Gastroesophageal sphincter (tissue), 4 donors: ENCODE results near the gene SMAD3. TPM values are rescaled to one million over a fixed set of nuclear protein-coding genes. Genes with fewer than 3 reads are reported as not detected.
A peak's percentile ranks its signal among the peaks of the same experiment; 100 is the strongest.
"Not testable (repeated sequence)": the region's sequence is repeated elsewhere in the genome, so short reads cannot be mapped to it uniquely, and the experiment has no call there.

Experiments
- ATAC-seq: fragments of 150-250 bp; one replicate; pipeline ENCODE4 v1.9.1; 2016; ENCODE audit warnings: mild to moderate bottlenecking, moderate library complexity
- H3K27ac ChIP-seq, 4 donors: fragments of 200-600 bp; sonication (generic) in 3 of 4; 1 replicate in 3 of 4; 2 replicates in 1 of 4; pipeline ENCODE4 v1.5.1; 2016 to 2019
- H3K27me3 ChIP-seq: fragments of 200-600 bp; sonication (generic); one replicate; pipeline ENCODE4 v1.5.1; 2019
- H3K36me3 ChIP-seq, 2 donors: fragments of 200-600 bp; sonication (generic); one replicate each; pipeline ENCODE4 v1.5.1; 2019; ENCODE audit warnings: control low read depth in 1 of 2
- H3K4me1 ChIP-seq, 3 donors: fragments of 200-600 bp; sonication (generic); 1 replicate in 2 of 3; 2 replicates in 1 of 3; pipeline ENCODE4 v1.5.1; 2016 to 2019; ENCODE audit warnings: control low read depth in 2 of 3
- H3K4me3 ChIP-seq, 2 donors: fragments of 200-600 bp; sonication (generic); one replicate each; pipeline ENCODE4 v1.5.1; 2019; ENCODE audit warnings: mild to moderate bottlenecking in 1 of 2, moderate library complexity in 1 of 2
- H3K9me3 ChIP-seq, 3 donors: fragments of 200-600 bp; sonication (generic); one replicate each; pipeline ENCODE4 v1.5.1; 2017 to 2019; ENCODE audit warnings: control low read depth in 2 of 3
- EP300 ChIP-seq: sonication (generic); formaldehyde crosslinking; IDR thresholded peaks from one replicate; pipeline ENCODE4 v1.6.1; 2017; ENCODE audit warnings: antibody characterized with exemption, mild to moderate bottlenecking
- POLR2A ChIP-seq, 2 donors: fragments of 450-650 bp; IDR thresholded peaks; one replicate each; pipeline ENCODE4 v1.6.1; 2017; ENCODE audit warnings: antibody characterized with exemption in 2 of 2, mild to moderate bottlenecking in 2 of 2, moderate library complexity in 1 of 2
- POLR2AphosphoS5 ChIP-seq: sonication (generic); formaldehyde crosslinking; IDR thresholded peaks from one replicate; pipeline ENCODE4 v1.6.1; 2017; ENCODE audit warnings: antibody characterized with exemption
- WGBS, 2 donors: methylation state at CpG; one replicate each; pipeline ENCODE4 v1.1.5; 2018; ENCODE audit warnings: low coverage in 1 of 2; 5-methylcytosine and 5-hydroxymethylcytosine counted together
- total RNA-seq, 4 donors: library from RNA; depleted of rRNA; stranded (reverse); fragments of >200 nt; gene quantifications; one replicate each; pipeline ENCODE4 v1.1.0, GENCODE V29; 2016
- TF ChIP-seq, protein P1 (sequence below), 4 experiments: fragments of 200-600 bp in 2 of 4; fragments of 450-650 bp in 2 of 4; sonication (generic) in 1 of 4; IDR thresholded peaks; one replicate each; pipeline ENCODE4 v1.5.1; 2017 to 2019; ENCODE audit warnings: antibody characterized with exemption in 4 of 4, mild to moderate bottlenecking in 2 of 4, moderate library complexity in 2 of 4

Gene SMAD3
- total RNA-seq, 4 donors from 2014 or later: 19.8 to 30.6 (median 25.9) TPM

DNA sequence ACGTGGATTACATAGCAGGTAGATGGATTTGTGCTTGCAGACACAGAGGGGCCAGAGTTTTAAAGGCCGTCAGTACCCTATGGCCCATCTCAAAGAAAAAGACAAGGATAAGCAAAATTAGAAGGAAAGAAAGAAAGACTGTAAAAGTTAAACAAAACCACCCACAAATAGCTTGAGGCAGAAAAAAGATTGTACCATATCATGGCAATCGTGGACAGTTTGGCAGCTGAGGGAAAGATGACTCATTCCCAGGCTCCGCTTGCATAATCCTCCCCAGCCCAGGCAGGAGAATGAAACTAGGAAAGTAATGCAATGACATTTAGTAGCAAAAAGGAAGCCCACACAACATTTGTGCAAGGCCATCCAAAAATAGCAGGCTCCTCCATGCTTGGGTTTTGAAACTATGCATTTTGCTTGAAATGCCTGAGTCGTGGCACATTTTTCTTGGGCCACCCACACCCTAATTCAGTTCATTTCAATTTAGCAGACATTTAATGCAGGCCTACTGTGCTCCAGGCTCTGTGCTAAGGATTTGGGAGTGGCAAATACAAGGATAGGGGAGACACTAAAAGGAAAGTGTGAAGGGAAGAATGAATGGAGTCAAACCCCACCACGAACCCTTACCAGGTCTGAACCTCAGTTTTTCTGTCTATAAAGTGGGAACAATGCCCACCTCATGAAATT, 40.9 kb upstream of the SMAD3 start:
- Histone ChIP-seq H3K36me3 (no peaks in the 10 kb centered on the region), H3K27ac (peak overlapping the region; percentile 50 to 79 (median 76)), H3K9me3 (no peaks in the 10 kb centered on the region), H3K4me1 (peaks cover 20 to 40% (median 27%) of the 10 kb centered on the region in 3 donors), H3K4me3 (no peak overlapping the region), H3K27me3 (no peaks in the 10 kb centered on the region)
- 15 to 23% methylated on average over 4 to 5 of the region's 6 CpGs for WGBS, 2 donors
- ATAC-seq: peak; percentile 95
- TF ChIP-seq, protein P1, sequence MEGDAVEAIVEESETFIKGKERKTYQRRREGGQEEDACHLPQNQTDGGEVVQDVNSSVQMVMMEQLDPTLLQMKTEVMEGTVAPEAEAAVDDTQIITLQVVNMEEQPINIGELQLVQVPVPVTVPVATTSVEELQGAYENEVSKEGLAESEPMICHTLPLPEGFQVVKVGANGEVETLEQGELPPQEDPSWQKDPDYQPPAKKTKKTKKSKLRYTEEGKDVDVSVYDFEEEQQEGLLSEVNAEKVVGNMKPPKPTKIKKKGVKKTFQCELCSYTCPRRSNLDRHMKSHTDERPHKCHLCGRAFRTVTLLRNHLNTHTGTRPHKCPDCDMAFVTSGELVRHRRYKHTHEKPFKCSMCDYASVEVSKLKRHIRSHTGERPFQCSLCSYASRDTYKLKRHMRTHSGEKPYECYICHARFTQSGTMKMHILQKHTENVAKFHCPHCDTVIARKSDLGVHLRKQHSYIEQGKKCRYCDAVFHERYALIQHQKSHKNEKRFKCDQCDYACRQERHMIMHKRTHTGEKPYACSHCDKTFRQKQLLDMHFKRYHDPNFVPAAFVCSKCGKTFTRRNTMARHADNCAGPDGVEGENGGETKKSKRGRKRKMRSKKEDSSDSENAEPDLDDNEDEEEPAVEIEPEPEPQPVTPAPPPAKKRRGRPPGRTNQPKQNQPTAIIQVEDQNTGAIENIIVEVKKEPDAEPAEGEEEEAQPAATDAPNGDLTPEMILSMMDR (IDR thresholded peaks at IDR 0.05): no peak
- TF ChIP-seq POLR2A (IDR thresholded peaks at IDR 0.05) (no peak), POLR2AphosphoS5 (peak; percentile 98), EP300 (no peak)

DNA sequence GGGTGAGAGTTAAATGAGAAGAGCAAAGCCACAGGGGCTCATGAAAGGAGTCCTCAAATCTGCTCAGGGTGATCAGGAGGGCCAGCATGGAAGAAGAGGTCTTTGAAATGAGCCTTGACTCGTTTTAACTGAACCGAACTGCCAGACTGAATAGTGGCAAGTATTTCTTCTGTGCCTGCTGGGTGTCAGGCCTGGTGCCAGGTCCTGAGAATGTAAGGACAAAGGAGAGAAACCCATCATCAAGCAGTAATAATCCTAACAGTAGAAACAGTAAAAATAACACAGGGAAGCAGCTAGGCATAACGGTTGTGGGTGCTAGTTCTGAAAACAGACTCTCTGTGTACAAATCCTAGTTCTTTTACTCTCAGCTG, 40.4 kb upstream of the SMAD3 start:
- peaks cover 20 to 42% (median 27%) of the 10 kb centered on the region in 3 donors for H3K4me1 ChIP-seq
- ATAC-seq: no peak
- H3K27me3 ChIP-seq: no peaks in the 10 kb centered on the region
- H3K9me3 ChIP-seq: no peaks in the 10 kb centered on the region
- no peaks in the 10 kb centered on the region for H3K36me3 ChIP-seq
- 30% methylated on average over 3 of the region's 3 CpGs for WGBS, 2 donors
- no peak overlapping the region for H3K4me3 ChIP-seq
- H3K27ac ChIP-seq: peak overlapping the region; percentile 50 to 79 (median 76)
- TF ChIP-seq, protein P1 (IDR thresholded peaks at IDR 0.05): no peak
- no peak for TF ChIP-seq POLR2A (IDR thresholded peaks at IDR 0.05)
- TF ChIP-seq EP300: no peak
- TF ChIP-seq POLR2AphosphoS5: no peak

DNA sequence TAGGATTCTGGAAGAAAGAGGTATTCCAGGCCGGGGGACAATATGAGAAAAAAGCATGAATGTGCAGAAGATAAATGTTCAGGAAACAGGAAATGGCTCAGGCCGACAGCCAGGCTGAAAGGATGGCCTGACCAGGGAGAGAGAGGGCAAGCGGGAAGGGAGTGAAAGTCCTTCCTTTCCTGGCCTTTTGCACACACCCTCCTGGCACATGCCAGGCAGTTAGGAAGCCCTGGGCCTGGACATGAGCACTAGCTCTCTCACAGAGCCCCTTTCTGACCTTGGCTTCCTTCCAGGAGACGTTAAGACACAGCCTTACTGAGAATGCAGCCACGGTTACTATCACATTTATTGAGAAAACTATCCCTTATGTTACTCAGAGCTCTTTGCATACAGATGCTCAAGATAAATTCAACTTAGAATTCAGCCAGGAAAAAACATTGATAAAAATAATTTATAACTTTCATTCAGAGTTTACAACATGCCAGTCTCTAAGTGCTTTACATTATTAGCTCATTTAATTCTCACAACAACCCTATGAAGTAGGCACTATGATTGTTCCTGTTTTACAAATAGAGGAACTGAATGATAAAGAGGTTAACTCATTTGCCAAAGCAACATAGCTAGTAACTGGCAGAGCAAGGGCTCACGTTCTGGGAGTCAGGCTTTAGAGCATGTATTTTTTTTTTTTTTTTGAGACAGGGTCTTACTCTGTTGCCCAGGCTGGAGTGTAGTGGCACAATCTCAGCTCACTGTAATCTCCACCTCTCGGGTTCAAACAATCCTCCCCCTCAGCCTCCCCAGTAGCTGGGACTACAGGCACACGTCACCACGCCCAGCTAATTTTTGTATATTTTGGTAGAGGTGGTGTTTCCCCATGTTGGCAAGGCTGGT, 39.4 kb upstream of the SMAD3 start:
- Histone ChIP-seq H3K27me3 (no peaks in the 10 kb centered on the region), H3K27ac (peak overlapping the region in 3 of 4 donors; percentile 73 to 79 (median 78)), H3K36me3 (no peaks in the 10 kb centered on the region), H3K4me3 (no peak overlapping the region), H3K4me1 (peaks cover 20 to 45% (median 27%) of the 10 kb centered on the region in 3 donors), H3K9me3 (no peaks in the 10 kb centered on the region)
- no peak for ATAC-seq
- WGBS, 2 donors: 8 to 24% methylated on average over 7 to 9 of the region's 9 CpGs
- TF ChIP-seq EP300 (no peak), POLR2AphosphoS5 (peak; percentile 69)
- TF ChIP-seq, protein P1 (IDR thresholded peaks at IDR 0.05): no peak

DNA sequence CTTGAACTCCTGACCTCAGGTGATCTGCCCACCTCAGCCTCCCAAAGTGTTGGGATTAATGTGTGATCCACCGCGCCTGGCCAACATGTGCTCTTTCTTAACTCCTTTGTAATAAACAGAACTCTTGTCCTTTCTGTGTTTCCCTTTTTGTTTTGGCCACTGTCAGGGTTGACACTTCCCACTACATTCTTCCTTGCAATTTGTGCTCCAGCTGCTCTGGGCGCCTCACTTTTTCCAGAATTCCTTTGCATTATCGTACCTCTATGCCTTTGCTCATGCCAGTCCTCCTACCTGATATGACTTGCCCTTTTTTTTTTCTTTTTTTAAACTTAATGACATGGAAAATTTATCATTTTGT, 38.8 kb upstream of the SMAD3 start:
- Histone ChIP-seq H3K27me3 (no peaks in the 10 kb centered on the region), H3K4me1 (peaks cover 20 to 45% (median 27%) of the 10 kb centered on the region in 3 donors), H3K9me3 (no peaks in the 10 kb centered on the region), H3K36me3 (no peaks in the 10 kb centered on the region), H3K4me3 (no peak overlapping the region), H3K27ac (peak overlapping the region in 3 of 4 donors; percentile 73 to 79 (median 78))
- ATAC-seq: no peak
- TF ChIP-seq POLR2A (IDR thresholded peaks at IDR 0.05): no peak
- no peak for TF ChIP-seq POLR2AphosphoS5
- no peak for TF ChIP-seq EP300
- TF ChIP-seq, protein P1 (IDR thresholded peaks at IDR 0.05): no peak
- WGBS, 2 donors: 40 to 45% methylated on average over 4 of the region's 4 CpGs

DNA sequence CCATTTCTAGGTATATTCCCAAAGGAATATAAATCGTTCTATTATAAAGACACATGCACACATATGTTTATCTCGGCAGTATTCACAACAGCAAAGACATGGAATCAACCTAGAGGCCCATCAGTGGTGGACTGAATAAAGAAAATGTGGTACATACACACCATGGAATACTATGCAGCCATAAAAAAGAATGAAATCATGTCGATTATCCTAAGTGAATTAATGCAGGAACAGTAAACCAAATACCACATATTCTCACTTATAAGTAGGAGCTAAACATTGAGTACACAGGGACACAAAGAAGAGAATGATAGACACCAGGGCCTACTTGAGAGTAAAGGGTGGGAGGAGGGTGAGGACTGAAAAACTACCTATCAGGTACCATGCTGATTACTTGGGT, 37.0 kb upstream of the SMAD3 start:
- not testable (repeated sequence) for H3K27me3 ChIP-seq, H3K27ac ChIP-seq, ATAC-seq, H3K4me3 ChIP-seq, H3K9me3 ChIP-seq, H3K36me3 ChIP-seq
- WGBS, 2 donors: 85 to 100% methylated on average over 2 to 3 of the region's 3 CpGs
- H3K4me1 ChIP-seq: peaks cover 20 to 48% (median 27%) of the 10 kb centered on the region in 3 donors
